Lower lobe of right lung (tissue), 2 donors: Measurements from ENCODE around the gene AFF4. TPM values are rescaled to one million over a fixed set of nuclear protein-coding genes. Genes with fewer than 3 reads are reported as not detected.

ENCODE experiments used
- ATAC-seq, 2 donors: fragments of 200-7000 bp; cut with Tn5 transposase; one replicate each; pipeline ENCODE4 v1.9.1; 2020 to 2022; ENCODE audit warnings: mild to moderate bottlenecking in 2 of 2, moderate library complexity in 2 of 2
- DNase-seq: peaks from one replicate; pipeline ENCODE4 v3.0.0-alpha.2; 2020
- H3K27ac ChIP-seq: fragments of 200-600 bp; one replicate; pipeline ENCODE4 v1.8.0; 2022
- H3K27me3 ChIP-seq: fragments of 200-600 bp; one replicate; pipeline ENCODE4 v1.8.0; 2022; ENCODE audit warnings: low read depth
- H3K36me3 ChIP-seq: fragments of 200-600 bp; one replicate; pipeline ENCODE4 v1.8.0; 2022; ENCODE audit warnings: mild to moderate bottlenecking
- H3K4me1 ChIP-seq: fragments of 200-600 bp; one replicate; pipeline ENCODE4 v1.8.0; 2022
- H3K4me3 ChIP-seq: fragments of 200-600 bp; one replicate; pipeline ENCODE4 v1.8.0; 2022; ENCODE audit warnings: mild to moderate bottlenecking
- H3K9me3 ChIP-seq: fragments of 200-600 bp; one replicate; pipeline ENCODE4 v1.8.0; 2022
- CTCF ChIP-seq: fragments of 200-600 bp; IDR thresholded peaks from one replicate; pipeline ENCODE4 v1.8.0; 2022; ENCODE audit warnings: antibody characterized with exemption, mild to moderate bottlenecking
- intact Hi-C: fragments of 100-400 bp; cut with DNase I; formaldehyde crosslinking; loops from one replicate; pipeline ENCODE4 v1.11.0; 2022
- total RNA-seq: library from RNA; stranded (reverse); fragmentation: NEBNext Ultra II Directional; extraction: Animal tissue kit (Norgen Biotek cat#: 25700); gene quantifications from one replicate; pipeline ENCODE4 v1.2.1, GENCODE V29; 2021
- donor health status: DM: no; HTN: yes; CAD: no; lungs with severe emphysema.

AFF4 gene
- total RNA-seq, 1 donor from 2014 or later: 68.6 TPM

DNA sequence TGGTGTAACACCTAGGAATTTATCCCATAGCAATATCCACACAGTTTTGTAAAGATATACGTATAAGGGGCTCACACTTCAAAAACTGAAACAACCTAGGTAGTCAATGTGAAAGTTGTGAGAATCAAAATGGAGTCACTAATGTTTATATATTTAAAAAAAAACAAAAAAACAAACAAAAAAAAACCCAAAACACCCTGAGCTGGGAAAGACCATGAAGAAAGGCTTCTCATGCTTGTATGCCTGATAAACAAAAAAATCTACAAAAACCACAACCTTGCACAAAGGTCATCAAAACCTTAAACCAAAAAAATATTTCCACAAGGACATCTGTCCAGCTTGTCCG lies 35.4 kb downstream of the AFF4 start:
- TF ChIP-seq CTCF: no peak
- H3K27ac ChIP-seq: no peak overlapping the region
- peaks cover 8% of the 10 kb centered on the region for H3K4me1 ChIP-seq
- intact Hi-C loops: no loop called here
- no peak for ATAC-seq
- H3K27me3 ChIP-seq: no peaks in the 10 kb centered on the region
- peaks cover 94% of the 10 kb centered on the region for H3K36me3 ChIP-seq
- no peak overlapping the region for H3K4me3 ChIP-seq
- no peak for DNase-seq
- no peaks in the 10 kb centered on the region for H3K9me3 ChIP-seq

GRCh38 chr5:132927355-132928061 lies 35.9 kb downstream of the AFF4 start:
- Histone ChIP-seq H3K27ac (no peak overlapping the region), H3K9me3 (no peaks in the 10 kb centered on the region), H3K27me3 (no peaks in the 10 kb centered on the region), H3K4me1 (peaks cover 8% of the 10 kb centered on the region), H3K4me3 (no peak overlapping the region), H3K36me3 (peaks cover 94% of the 10 kb centered on the region)
- ATAC-seq (no peak), DNase-seq (no peak)
- intact Hi-C loops: no loop called here
- no peak for TF ChIP-seq CTCF

DNA sequence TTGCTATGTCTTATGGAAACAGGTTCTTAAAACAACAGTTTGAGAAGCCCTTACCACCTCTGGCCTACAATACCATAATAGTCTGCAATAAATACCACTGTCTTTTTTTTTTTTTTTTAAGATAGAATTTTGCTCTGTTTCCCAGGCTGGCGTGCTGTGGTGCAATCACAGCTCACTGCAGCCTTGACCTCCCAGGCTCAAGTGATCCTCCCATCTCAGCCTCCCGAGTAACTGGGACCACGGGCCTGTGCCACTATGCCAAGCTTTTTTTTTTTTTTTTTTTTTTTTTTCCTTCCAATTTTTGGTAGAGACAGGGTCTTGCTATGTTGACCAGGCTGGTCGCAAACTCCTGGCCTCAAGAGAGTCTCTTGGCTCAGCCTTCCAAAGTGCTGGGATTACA lies 37.0 kb downstream of the AFF4 start:
- Histone ChIP-seq H3K27me3 (no peaks in the 10 kb centered on the region), H3K4me3 (no peak overlapping the region), H3K9me3 (no peaks in the 10 kb centered on the region), H3K4me1 (peaks cover 8% of the 10 kb centered on the region), H3K36me3 (peaks cover 94% of the 10 kb centered on the region), H3K27ac (no peak overlapping the region)
- ATAC-seq: no peak
- intact Hi-C loops: no loop called here
- TF ChIP-seq CTCF: no peak
- DNase-seq: no peak

DNA sequence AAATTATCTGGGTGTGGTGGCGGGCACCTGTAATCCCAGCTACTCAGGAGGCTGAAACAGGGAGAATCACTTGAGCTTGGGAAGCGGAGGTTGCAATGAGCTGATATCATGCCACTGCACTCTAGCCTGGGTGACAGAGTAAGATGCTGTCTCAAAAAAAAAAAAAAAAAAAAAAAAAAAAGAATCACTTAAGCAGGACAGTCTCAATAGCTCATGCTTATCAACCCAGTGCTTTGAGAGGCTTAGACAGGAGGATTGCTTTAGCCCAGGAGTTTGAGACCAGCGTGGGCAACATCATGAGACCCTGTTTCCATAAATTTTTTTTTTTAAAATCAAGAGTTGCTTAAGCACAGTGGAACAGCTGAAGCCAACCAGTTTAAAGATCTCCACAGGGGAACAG lies 47.3 kb downstream of the AFF4 start:
- no peaks in the 10 kb centered on the region for H3K9me3 ChIP-seq
- peaks cover 74% of the 10 kb centered on the region for H3K36me3 ChIP-seq
- H3K4me3 ChIP-seq: no peak overlapping the region
- H3K27ac ChIP-seq: no peak overlapping the region
- ATAC-seq (no peak), DNase-seq (no peak)
- H3K4me1 ChIP-seq: no peaks in the 10 kb centered on the region
- no peaks in the 10 kb centered on the region for H3K27me3 ChIP-seq
- no peak for TF ChIP-seq CTCF
- intact Hi-C loops: no loop called here

DNA sequence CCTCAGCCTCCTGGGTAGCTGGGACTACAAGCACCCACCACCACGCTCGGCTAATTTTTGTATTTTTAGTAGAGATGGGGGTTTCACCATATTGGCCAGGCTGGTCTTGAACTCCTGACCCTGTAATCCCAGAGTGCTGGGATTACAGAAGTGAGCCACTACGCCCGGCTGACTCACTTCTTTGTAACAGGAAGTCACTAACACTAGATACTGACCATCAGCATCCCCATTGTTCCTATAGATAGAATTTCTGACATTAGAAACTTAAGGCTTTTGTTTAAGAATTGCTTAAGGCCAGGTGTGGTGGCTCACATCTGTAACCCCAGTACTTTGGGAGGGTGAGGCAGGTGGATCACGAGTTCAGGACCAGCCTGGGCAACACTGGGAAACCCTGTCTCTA lies 47.8 kb downstream of the AFF4 start:
- Histone ChIP-seq H3K4me3 (no peak overlapping the region), H3K27ac (no peak overlapping the region), H3K36me3 (peaks cover 71% of the 10 kb centered on the region), H3K9me3 (no peaks in the 10 kb centered on the region), H3K27me3 (no peaks in the 10 kb centered on the region), H3K4me1 (no peaks in the 10 kb centered on the region)
- ATAC-seq (peak; percentile 37 to 44), DNase-seq (no peak)
- intact Hi-C loops: no loop called here
- TF ChIP-seq CTCF: no peak
